Measurements from ENCODE around the gene STK17A. TPM values are rescaled to one million over a fixed set of nuclear protein-coding genes. Genes with fewer than 3 reads are reported as not detected.

Gene STK17A
- polyA plus RNA-seq, 1 of the 3 experiments (the other 2 are of a cell fraction), result 47.8 TPM

DNA sequence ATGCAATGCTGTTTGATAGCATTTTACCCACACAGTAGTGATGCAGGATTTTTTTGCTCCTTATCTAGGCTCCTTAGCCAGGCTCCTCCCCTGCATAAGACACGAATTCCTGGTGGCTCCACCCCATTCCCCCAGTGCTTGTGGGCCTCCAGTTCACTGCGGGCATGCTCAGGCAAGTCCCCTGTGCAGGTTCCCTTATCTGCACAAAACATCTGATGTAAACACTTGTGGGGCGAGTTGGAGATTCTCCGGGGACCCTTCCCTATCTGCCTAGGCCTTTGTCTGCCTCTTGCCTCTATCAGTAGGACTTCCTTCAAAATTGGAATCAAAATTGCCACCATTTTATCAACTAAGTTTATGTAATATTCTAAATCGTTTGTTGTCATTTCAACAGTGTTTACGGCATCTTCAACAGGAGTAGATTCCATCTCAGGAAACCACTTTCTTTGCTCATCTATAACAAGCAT lies 5.4 kb upstream of the STK17A start:
- POLR2A ChIA-PET, result no interaction called here
- WGBS (ENCODE audit: low lambda C conversion rate), result 72% methylated on average over 6 of the region's 6 CpGs

DNA sequence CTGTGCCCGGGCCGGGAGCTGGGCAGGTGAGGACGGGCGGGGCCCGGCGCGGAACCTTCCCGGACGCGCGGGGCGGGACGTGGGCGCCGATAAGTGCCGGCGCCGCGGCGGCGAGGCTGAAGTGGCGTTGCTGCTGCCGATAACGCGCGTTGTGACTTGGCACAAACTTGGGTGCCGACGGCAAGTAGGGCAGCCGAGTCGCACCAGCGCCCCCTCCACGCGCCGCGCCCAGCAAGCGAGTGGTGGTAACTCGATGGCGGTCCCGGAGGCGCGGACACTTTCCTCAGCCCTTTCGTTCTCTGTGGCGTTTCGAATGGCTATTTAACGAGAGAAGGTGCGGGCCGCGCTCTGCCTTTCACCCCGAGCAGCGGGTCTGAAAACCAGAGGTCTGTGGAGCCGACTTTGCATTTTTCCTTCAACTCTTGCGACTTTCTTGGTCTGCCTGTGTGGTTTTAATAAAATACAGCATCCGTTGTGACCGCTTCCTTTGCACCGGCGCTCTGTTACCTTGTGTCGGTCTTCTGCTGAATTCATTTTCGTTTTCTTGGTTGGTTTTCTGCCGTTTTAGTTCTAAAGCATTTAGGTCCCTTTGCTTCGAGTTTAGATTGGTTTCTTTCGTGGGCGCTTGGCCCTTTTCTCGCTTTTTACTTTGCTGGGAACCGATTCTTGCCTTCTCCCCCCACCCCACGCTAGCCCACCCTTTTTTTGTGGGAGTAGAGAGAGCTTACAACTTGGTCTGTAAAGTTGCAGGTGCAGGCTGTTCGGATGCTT lies 701 bp downstream of the STK17A start:
- Histone ChIP-seq H3K4me2 (peak overlapping the region; percentile 94), H3K36me3 (replicated peaks in 1 of 2; ENCODE audit: control insufficient read depth in 1 of 2, insufficient read depth in 2 of 2, low read length in 1 of 2) (peaks cover 0 to 5% of the 10 kb centered on the region in 2 experiments), H3K9ac (peak overlapping the region; percentile 90), H3K27me3 (ENCODE audit: insufficient read depth) (no peaks in the 10 kb centered on the region), H3K9me3 (no peaks in the 10 kb centered on the region), H3K4me3 (ENCODE audit: low read depth in 2 of 2, low read length in 1 of 2) (peak overlapping the region; percentile 70 to 98), H3K9me2 (no peaks in the 10 kb centered on the region), H3F3A (replicated peaks; ENCODE audit: insufficient read depth) (peaks cover 7% of the 10 kb centered on the region), H3K79me2 (ENCODE audit: insufficient read depth) (peaks cover 56% of the 10 kb centered on the region), H2AFZ (ENCODE audit: low read depth) (no peak overlapping the region), H4K20me1 (ENCODE audit: insufficient read depth) (peaks cover 56% of the 10 kb centered on the region), H3K4me1 (ENCODE audit: control insufficient read depth in 1 of 2, insufficient read depth in 2 of 2, low read depth in 1 of 2, low read length in 1 of 2) (peaks cover 20 to 23% of the 10 kb centered on the region in 2 experiments; a peak in 3 of 4 replicates), H3K27ac (ENCODE audit: low read depth in 2 of 2, low read length in 1 of 2) (peak overlapping the region; percentile 83 to 88)
- TF ChIP-seq EP300 (IDR thresholded peaks at IDR 0.05; ENCODE audit: borderline replicate concordance in 1 of 2, low read depth in 1 of 2, low read length in 1 of 2) (no peak), MAX (IDR thresholded peaks at IDR 0.05; ENCODE audit: low read depth) (peak; percentile 56; the same call in 1 of the 2 replicates), CHD2 (IDR thresholded peaks at IDR 0.05; ENCODE audit: low read length, partially characterized antibody) (no peak), RAD21 (IDR thresholded peaks at IDR 0.05; ENCODE audit: low read length) (no peak; the same call in 1 of the 2 replicates), YY1 (IDR thresholded peaks at IDR 0.05; ENCODE audit: low read depth) (0 out of 2 replicates have a peak, but pooled peaks have one; percentile 10), ELF1 (IDR thresholded peaks at IDR 0.05) (no peak), SIN3A (IDR thresholded peaks at IDR 0.05; ENCODE audit: borderline replicate concordance, low read depth, low read length) (no peak; the same call in 1 of the 2 replicates), RFX5 (IDR thresholded peaks at IDR 0.05; ENCODE audit: low read length) (no peak), POLR2AphosphoS5 (IDR thresholded peaks at IDR 0.05; ENCODE audit: low read depth, low read length) (peak; percentile 9; the same call in 1 of the 2 replicates), MXI1 (IDR thresholded peaks at IDR 0.05; ENCODE audit: low read depth, low read length) (peak; percentile 65), TAF1 (IDR thresholded peaks at IDR 0.05; ENCODE audit: borderline replicate concordance, low read depth, low read length) (peak; percentile 33; the same call in 1 of the 2 replicates)
- TF ChIP-seq, protein P1, sequence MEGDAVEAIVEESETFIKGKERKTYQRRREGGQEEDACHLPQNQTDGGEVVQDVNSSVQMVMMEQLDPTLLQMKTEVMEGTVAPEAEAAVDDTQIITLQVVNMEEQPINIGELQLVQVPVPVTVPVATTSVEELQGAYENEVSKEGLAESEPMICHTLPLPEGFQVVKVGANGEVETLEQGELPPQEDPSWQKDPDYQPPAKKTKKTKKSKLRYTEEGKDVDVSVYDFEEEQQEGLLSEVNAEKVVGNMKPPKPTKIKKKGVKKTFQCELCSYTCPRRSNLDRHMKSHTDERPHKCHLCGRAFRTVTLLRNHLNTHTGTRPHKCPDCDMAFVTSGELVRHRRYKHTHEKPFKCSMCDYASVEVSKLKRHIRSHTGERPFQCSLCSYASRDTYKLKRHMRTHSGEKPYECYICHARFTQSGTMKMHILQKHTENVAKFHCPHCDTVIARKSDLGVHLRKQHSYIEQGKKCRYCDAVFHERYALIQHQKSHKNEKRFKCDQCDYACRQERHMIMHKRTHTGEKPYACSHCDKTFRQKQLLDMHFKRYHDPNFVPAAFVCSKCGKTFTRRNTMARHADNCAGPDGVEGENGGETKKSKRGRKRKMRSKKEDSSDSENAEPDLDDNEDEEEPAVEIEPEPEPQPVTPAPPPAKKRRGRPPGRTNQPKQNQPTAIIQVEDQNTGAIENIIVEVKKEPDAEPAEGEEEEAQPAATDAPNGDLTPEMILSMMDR (IDR thresholded peaks at IDR 0.05), result peak; percentile 41; the same call in 1 of the 2 replicates
- ChIA-PET CTCF (interaction anchor here (0.6 to 8.5 kb wide), 97 partner anchors 8 to 660 kb away, joined by 3 to 346 read pairs (median 7); partner anchors contain the start of genes BLVRA, COA1 and UBE2D4), POLR2A (interaction anchor here (0.6 to 1.6 kb wide), 8 partner anchors 9 to 343 kb away, joined by 3 to 18 read pairs (median 4); partner anchors contain the start of genes BLVRA, COA1 and UBE2D4)
- under 1% methylated on average over 42 of the region's 66 CpGs for WGBS (ENCODE audit: low lambda C conversion rate)
- peak; percentile 76 for DNase-seq

More for the DNA sequence above, 5.4 kb upstream of the STK17A start:
- Histone ChIP-seq H3K9me3 (no peaks in the 10 kb centered on the region), H3K79me2 (ENCODE audit: insufficient read depth) (no peaks in the 10 kb centered on the region), H4K20me1 (ENCODE audit: insufficient read depth) (no peaks in the 10 kb centered on the region), H3F3A (replicated peaks; ENCODE audit: insufficient read depth) (peaks cover 5% of the 10 kb centered on the region), H3K27me3 (ENCODE audit: insufficient read depth) (no peaks in the 10 kb centered on the region), H3K9me2 (no peaks in the 10 kb centered on the region), H3K4me1 (ENCODE audit: control insufficient read depth in 1 of 2, insufficient read depth in 2 of 2, low read depth in 1 of 2, low read length in 1 of 2) (peaks cover 2 to 5% of the 10 kb centered on the region in 2 experiments; a peak in 1 of 4 replicates), H2AFZ (ENCODE audit: low read depth) (peak overlapping the region; percentile 9; the same call in 1 of the 2 replicates), H3K4me2 (no peak overlapping the region), H3K4me3 (ENCODE audit: low read depth in 2 of 2, low read length in 1 of 2) (no peak overlapping the region), H3K9ac (no peak overlapping the region), H3K27ac (ENCODE audit: low read depth in 2 of 2, low read length in 1 of 2) (no peak overlapping the region), H3K36me3 (replicated peaks in 1 of 2; ENCODE audit: control insufficient read depth in 1 of 2, insufficient read depth in 2 of 2, low read length in 1 of 2) (no peaks in the 10 kb centered on the region)
- CTCF ChIA-PET, result interaction anchor here (1.0 to 1.9 kb wide), 3 partner anchors 145 to 262 kb away, joined by 3 to 8 read pairs (median 7); no protein-coding TSS in a partner anchor
- DNase-seq, result no peak
- TF ChIP-seq FOSL2 (IDR thresholded peaks at IDR 0.05; ENCODE audit: borderline replicate concordance, low read depth) (no peak), MXI1 (IDR thresholded peaks at IDR 0.05; ENCODE audit: low read depth, low read length) (no peak), NFIC (IDR thresholded peaks at IDR 0.05; ENCODE audit: borderline replicate concordance) (no peak), RFX5 (IDR thresholded peaks at IDR 0.05; ENCODE audit: low read length) (no peak), FOXJ3 (CRISPR knock-in tag; IDR thresholded peaks at IDR 0.05) (no peak)
- TF ChIP-seq, protein P2, sequence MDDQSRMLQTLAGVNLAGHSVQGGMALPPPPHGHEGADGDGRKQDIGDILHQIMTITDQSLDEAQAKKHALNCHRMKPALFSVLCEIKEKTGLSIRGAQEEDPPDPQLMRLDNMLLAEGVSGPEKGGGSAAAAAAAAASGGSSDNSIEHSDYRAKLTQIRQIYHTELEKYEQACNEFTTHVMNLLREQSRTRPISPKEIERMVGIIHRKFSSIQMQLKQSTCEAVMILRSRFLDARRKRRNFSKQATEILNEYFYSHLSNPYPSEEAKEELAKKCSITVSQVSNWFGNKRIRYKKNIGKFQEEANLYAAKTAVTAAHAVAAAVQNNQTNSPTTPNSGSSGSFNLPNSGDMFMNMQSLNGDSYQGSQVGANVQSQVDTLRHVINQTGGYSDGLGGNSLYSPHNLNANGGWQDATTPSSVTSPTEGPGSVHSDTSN (IDR thresholded peaks at IDR 0.05), result no peak
